K562 (cell line): Measurements from ENCODE around the gene GFRA1. TPM values are rescaled to one million over a fixed set of nuclear protein-coding genes. Genes with fewer than 3 reads are reported as not detected.

Experiments
- ATAC-seq: fragments of 200-7000 bp; cut with Tn5 transposase; 3 replicates; pipeline ENCODE4 v1.9.1; 2020; ENCODE audit warnings: moderate library complexity
- BruUV-seq: library from RNA; stranded (reverse); fragments of 400-500 nt; replicated peaks from 2 replicates; lab custom pipeline; 2021; lab: Mats Ljungman, UMichigan
- CTCF ChIA-PET: fragments of 300-600 bp; formaldehyde crosslinking; extraction: SDS; loops from one replicate; lab custom pipeline; 2021; ENCODE audit warnings: low intra/inter-chr PET ratio; lab: Yijun Ruan, JAX
- POLR2A ChIA-PET: fragments of 300-600, 350-650 bp; sonication (Branson Sonifier 250); formaldehyde crosslinking; extraction: SDS; loops from one replicate; lab custom pipeline; 2021; ENCODE audit warnings: antibody characterized with exemption, inconsistent platforms; lab: Yijun Ruan, JAX
- DNase-seq, 4 experiments: peaks; one replicate each; pipeline versions ENCODE4 v3.0.0 to v3.0.0-alpha.2; 2011 to 2018; ENCODE audit warnings: low spot score in 3 of 4, mixed read lengths in 3 of 4; ENCODE audit errors: extremely low read depth in 1 of 4
- FAIRE-seq: peaks from 2 replicates; lab custom pipeline; 2011; peaks lifted over from hg19 to GRCh38; lab: Jason Lieb, UNC
- H2AFZ ChIP-seq: 2 replicates; pipeline ENCODE4 v1.6.0; 2011; ENCODE audit warnings: low read depth, low read length, control low read depth, inconsistent platforms
- H3K27ac ChIP-seq: fragments of 200-600 bp; 3 replicates; pipeline ENCODE4 v1.8.0; 2011; ENCODE audit warnings: low read depth, mild to moderate bottlenecking, control low read depth, inconsistent platforms, low read length, moderate library complexity, mixed read lengths; ENCODE audit errors: extremely low read depth
- H3K27me3 ChIP-seq, 2 experiments: fragments of 300-600 bp in 1 of 2; 2 replicates in 1 of 2; 3 replicates in 1 of 2; pipeline versions ENCODE4 v1.6.0 to v1.8.0; 2011; ENCODE audit warnings: inconsistent platforms in 2 of 2, low read length in 2 of 2, mild to moderate bottlenecking in 1 of 2, mixed read lengths in 1 of 2, moderate library complexity in 1 of 2; ENCODE audit not compliant: control insufficient read depth in 2 of 2, insufficient read depth in 2 of 2
- H3K36me3 ChIP-seq: fragments of 300-600 bp; 3 replicates; pipeline ENCODE4 v1.8.0; 2011; ENCODE audit warnings: mild to moderate bottlenecking, low read length, inconsistent platforms; ENCODE audit not compliant: control insufficient read depth, insufficient read depth
- H3K4me1 ChIP-seq, 2 experiments: fragments of 200-600 bp in 1 of 2; replicated peaks in 1 of 2; 2 replicates in 1 of 2; 3 replicates in 1 of 2; pipeline versions ENCODE4 v1.5.1 to v1.8.0; 2011; ENCODE audit warnings: inconsistent platforms in 2 of 2, low read length in 2 of 2, mild to moderate bottlenecking in 1 of 2, mixed read lengths in 1 of 2, moderate library complexity in 1 of 2; ENCODE audit not compliant: control insufficient read depth in 2 of 2, insufficient read depth in 2 of 2
- H3K4me2 ChIP-seq: 2 replicates; pipeline ENCODE4 v1.6.1; 2011; ENCODE audit warnings: low read length, control low read depth, inconsistent platforms, mixed read lengths; ENCODE audit not compliant: insufficient read depth
- H3K4me3 ChIP-seq: fragments of 200-600 bp; sonication (generic), shearing (Covaris generic); 2 replicates; pipeline ENCODE4 v1.5.1; 2016; ENCODE audit warnings: control low read depth, inconsistent platforms
- H3K79me2 ChIP-seq: fragments of 200-600 bp; 3 replicates; pipeline ENCODE4 v1.8.0; 2011; ENCODE audit warnings: low read length, inconsistent platforms; ENCODE audit not compliant: control insufficient read depth, insufficient read depth
- H3K9ac ChIP-seq, 2 experiments: 2 replicates each; pipeline versions ENCODE4 v1.6.0 to v1.6.1; 2011; ENCODE audit warnings: low read depth in 2 of 2, low read length in 2 of 2, control low read depth in 1 of 2, inconsistent platforms in 1 of 2, mild to moderate bottlenecking in 1 of 2, mixed read lengths in 1 of 2; ENCODE audit not compliant: insufficient read depth in 1 of 2
- H3K9me1 ChIP-seq: one replicate; pipeline ENCODE4 v1.6.0; 2011; ENCODE audit warnings: inconsistent platforms, mild to moderate bottlenecking, low read length, moderate library complexity; ENCODE audit not compliant: control insufficient read depth, insufficient read depth
- H3K9me3 ChIP-seq: replicated peaks from 2 replicates; pipeline ENCODE4 v1.5.1; 2011; ENCODE audit warnings: low read depth, low read length, inconsistent platforms; ENCODE audit not compliant: control insufficient read depth, insufficient read depth
- H4K20me1 ChIP-seq: replicated peaks from 2 replicates; pipeline ENCODE4 v1.6.1; 2011; ENCODE audit warnings: low read length, inconsistent platforms, mixed read lengths; ENCODE audit not compliant: control insufficient read depth, insufficient read depth
- CBX3 ChIP-seq, 2 experiments: IDR thresholded peaks; 1 replicate in 1 of 2; 2 replicates in 1 of 2; pipeline ENCODE4 v1.6.1; 2012; ENCODE audit warnings: inconsistent platforms in 2 of 2, low read length in 2 of 2, borderline replicate concordance in 1 of 2, control low read depth in 1 of 2
- FOXK2 ChIP-seq, 2 experiments: fragments of 450-650 bp; IDR thresholded peaks in 1 of 2; conservative IDR thresholded peaks in 1 of 2; 2 replicates each; pipeline ENCODE4 v1.6.1; 2016; ENCODE audit warnings: low read depth in 2 of 2, mild to moderate bottlenecking in 1 of 2
- RAD21 ChIP-seq, 2 experiments: fragments of 250-450 bp in 1 of 2; fragments of 450-650 bp in 1 of 2; sonication (Bioruptor Pico) in 1 of 2; formaldehyde crosslinking in 1 of 2; IDR thresholded peaks in 1 of 2; conservative IDR thresholded peaks in 1 of 2; 2 replicates each; pipeline versions ENCODE4 v1.4.0 to v1.8.0; 2020 to 2022; ENCODE audit warnings: mild to moderate bottlenecking in 2 of 2, moderate library complexity in 1 of 2
- SETDB1 ChIP-seq: IDR thresholded peaks from one replicate; pipeline ENCODE4 v1.6.1; 2012; ENCODE audit warnings: low read length, control low read depth, inconsistent platforms
- WGBS: fragments of 100-300 bp; shearing (Covaris generic); methylation state at CpG from one replicate; pipeline ENCODE4 v1.1.6; 2016; ENCODE audit warnings: low coverage, mixed read lengths; ENCODE audit not compliant: insufficient coverage; ENCODE audit errors: missing lambda C conversion rate; 5-methylcytosine and 5-hydroxymethylcytosine counted together
- in situ Hi-C: fragments of 300-500 bp; cut with MboI; formaldehyde crosslinking; loops from 4 replicates; pipeline ENCODE4 v1.15.0; 2018; ENCODE audit warnings: inconsistent platforms, mixed read lengths
- intact Hi-C: fragments of 100-400 bp; cut with micrococcal nuclease; formaldehyde crosslinking; loops from 2 replicates; pipeline ENCODE4 v1.14.2; 2022
- polyA plus RNA-seq, 8 experiments: library from polyadenylated mRNA; depleted of rRNA in 4 of 8; stranded (reverse) in 5 of 8; unstranded in 3 of 8; fragments of >200 nt; fragmentation: Nextera tagmentation in 2 of 8; fragmentation: Illumina TruSeq in 1 of 8; extraction: Ambion mirVana in 2 of 8; extraction: Trizol in 1 of 8; gene quantifications; 2 replicates each; pipeline versions ENCODE4 v1.2.1 to v1.2.3, GENCODE V29; 2011 to 2014; ENCODE audit warnings: inconsistent platforms in 1 of 8, missing spikeins in 1 of 8
- total RNA-seq, 7 experiments: library from RNA; depleted of rRNA in 6 of 7; stranded (reverse); fragments of >200 nt in 6 of 7; fragmentation: Illumina TruSeq in 2 of 7; extraction: Trizol in 2 of 7; gene quantifications; 2 replicates each; pipeline versions ENCODE4 v1.2.1 to v1.2.3, GENCODE V29; 2011 to 2021; ENCODE audit warnings: low replicate concordance in 1 of 7

Gene GFRA1
- total and polyA plus RNA-seq, 9 of the 15 experiments (the other 6 are each of a cell fraction or from before 2014, with no cell fraction given), result 0.04 TPM; not detected in 8

- no peaks in the 10 kb centered on the region for H3K9me1 ChIP-seq
- no peak overlapping the region for H3K27ac ChIP-seq
- H4K20me1 ChIP-seq, result no peaks in the 10 kb centered on the region
- no peaks in the 10 kb centered on the region for H3K4me1 ChIP-seq
- H3K27me3 ChIP-seq, result no peaks in the 10 kb centered on the region
- no peaks in the 10 kb centered on the region for H3K79me2 ChIP-seq
- ChIA-PET CTCF (no interaction called here), POLR2A (no interaction called here)
- ATAC-seq (no peak), DNase-seq (no peak), FAIRE-seq (no peak)
- no peak overlapping the region for H3K4me3 ChIP-seq
- H3K9ac ChIP-seq, result no peak overlapping the region
- BruUV-seq, result no TSS peak
- H2AFZ ChIP-seq, result no peak overlapping the region
- H3K4me2 ChIP-seq, result no peak overlapping the region
- 0% methylated on average over 2 of the region's 2 CpGs for WGBS
- no peaks in the 10 kb centered on the region for H3K36me3 ChIP-seq
- in situ Hi-C loops (no loop called here), intact Hi-C loops (no loop called here)
- TF ChIP-seq RAD21 (CRISPR knock-in tag; conservative IDR thresholded peaks at IDR 0.05 in 1 of 2, IDR thresholded peaks at IDR 0.05 in 1 of 2), result no peak
- no peaks in the 10 kb centered on the region for H3K9me3 ChIP-seq
Measured at GRCh38 chr10:116306847-116307246, 33.8 kb upstream of the GFRA1 start.

- Histone ChIP-seq H4K20me1 (no peaks in the 10 kb centered on the region), H3K9ac (no peak overlapping the region), H3K9me1 (no peaks in the 10 kb centered on the region), H3K36me3 (no peaks in the 10 kb centered on the region), H3K4me1 (no peaks in the 10 kb centered on the region), H2AFZ (no peak overlapping the region), H3K79me2 (no peaks in the 10 kb centered on the region)
- in situ Hi-C loops, result no loop called here
- no peak for DNase-seq
- no peak for FAIRE-seq
- BruUV-seq, result no TSS peak
- TF ChIP-seq FOXK2 (conservative IDR thresholded peaks at IDR 0.05 in 1 of 2, IDR thresholded peaks at IDR 0.05 in 1 of 2; ENCODE audit: low read depth in 2 of 2) (no peak), SETDB1 (no peak), CBX3 (IDR thresholded peaks at IDR 0.05; ENCODE audit: borderline replicate concordance in 1 of 2, low read length in 2 of 2) (no peak)
- TF ChIP-seq, all 486 proteins: peak for 0
- intact Hi-C loops, result no loop called here
- H3K4me3 ChIP-seq, result no peak overlapping the region
- no peak overlapping the region for H3K27ac ChIP-seq
- CTCF ChIA-PET, result no interaction called here
- POLR2A ChIA-PET, result no interaction called here
- no peak for ATAC-seq
- H3K4me2 ChIP-seq, result no peak overlapping the region
- H3K9me3 ChIP-seq, result no peaks in the 10 kb centered on the region
- 0% methylated on average over 1 of the region's 1 CpG for WGBS
- no peaks in the 10 kb centered on the region for H3K27me3 ChIP-seq
Measured at GRCh38 chr10:116304923-116305322, 31.9 kb upstream of the GFRA1 start.
